ENCODE measurements around the gene SLC15A1.

- no peak for TF ChIP-seq YY1 (IDR thresholded peaks at IDR 0.05)
- TF ChIP-seq CTCF (IDR thresholded peaks at IDR 0.05; ENCODE audit: low read depth, low read length, missing input control) = no peak
- no peak for TF ChIP-seq TAF1 (conservative IDR thresholded peaks at IDR 0.05)
- no peak for TF ChIP-seq JUND (IDR thresholded peaks at IDR 0.05)
These were observed 86.9 kb downstream of the SLC15A1 start for GRCh38 chr13:98665638-98665995.

All from liver (tissue), 3 donors.